GM18867 (cell line): ENCODE results near the gene LAMB4.

Source experiments
- ATAC-seq: cut with Tn5 transposase; IDR thresholded peaks from one replicate; pipeline ENCODE4 v1.9.1; 2021; ENCODE audit warnings: mild to moderate bottlenecking, moderate library complexity; ENCODE audit not compliant: unreplicated experiment

Gene LAMB4

DNA sequence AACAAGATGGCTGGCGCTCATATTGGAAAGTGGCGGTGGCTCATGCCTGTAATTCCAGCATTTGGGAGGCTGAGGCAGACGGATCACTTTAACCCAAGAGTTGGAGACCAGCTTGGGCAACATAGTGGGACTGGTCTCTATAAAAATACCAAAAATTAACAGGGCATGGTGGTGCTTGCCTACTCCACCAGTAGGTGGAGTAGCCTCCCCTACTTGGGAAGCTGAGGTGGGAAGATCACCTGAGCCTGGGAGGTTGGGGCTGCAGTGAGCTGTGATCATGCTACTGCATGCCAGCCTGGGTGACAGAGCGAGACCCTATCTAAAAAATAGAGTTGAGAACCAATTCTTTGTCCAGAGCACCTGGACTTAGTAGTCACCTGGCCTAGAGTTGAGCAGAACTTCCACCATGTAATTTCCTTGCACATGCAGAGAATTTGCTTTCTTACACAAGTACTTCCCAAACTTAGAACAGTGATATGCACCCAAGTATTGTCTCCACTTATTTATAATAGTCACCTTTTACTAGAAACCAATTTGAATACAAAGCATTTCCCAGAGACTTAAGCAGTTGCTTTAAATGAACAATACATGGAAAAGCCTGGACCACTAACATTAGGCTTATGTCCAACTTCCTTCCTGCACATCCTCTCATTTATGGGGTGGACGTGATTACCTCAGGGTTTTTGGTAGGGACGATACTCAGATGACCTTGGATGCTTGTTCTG is 15.9 kb downstream of the LAMB4 start:
- peak; percentile 87 for ATAC-seq

DNA sequence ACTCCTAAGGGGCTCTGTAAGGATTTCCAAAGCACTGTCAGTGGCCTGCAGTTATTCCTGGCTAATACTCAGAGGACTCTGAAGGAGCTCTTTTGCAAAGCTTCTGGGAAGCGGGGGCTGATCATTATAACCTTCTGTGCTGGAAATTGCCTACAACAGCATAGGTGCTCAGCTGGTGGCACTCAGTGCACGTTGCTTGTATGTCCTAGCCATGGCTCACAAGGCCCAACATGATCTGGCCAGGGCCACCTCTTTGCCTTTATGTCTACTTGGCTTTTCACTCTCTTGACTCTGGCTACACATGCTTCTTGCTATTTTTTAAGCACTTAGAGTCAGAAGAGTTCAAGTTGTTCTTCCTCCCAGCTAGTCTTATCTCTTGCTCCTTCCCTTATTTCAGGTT is 17.5 kb downstream of the LAMB4 start:
- ATAC-seq: no peak

DNA sequence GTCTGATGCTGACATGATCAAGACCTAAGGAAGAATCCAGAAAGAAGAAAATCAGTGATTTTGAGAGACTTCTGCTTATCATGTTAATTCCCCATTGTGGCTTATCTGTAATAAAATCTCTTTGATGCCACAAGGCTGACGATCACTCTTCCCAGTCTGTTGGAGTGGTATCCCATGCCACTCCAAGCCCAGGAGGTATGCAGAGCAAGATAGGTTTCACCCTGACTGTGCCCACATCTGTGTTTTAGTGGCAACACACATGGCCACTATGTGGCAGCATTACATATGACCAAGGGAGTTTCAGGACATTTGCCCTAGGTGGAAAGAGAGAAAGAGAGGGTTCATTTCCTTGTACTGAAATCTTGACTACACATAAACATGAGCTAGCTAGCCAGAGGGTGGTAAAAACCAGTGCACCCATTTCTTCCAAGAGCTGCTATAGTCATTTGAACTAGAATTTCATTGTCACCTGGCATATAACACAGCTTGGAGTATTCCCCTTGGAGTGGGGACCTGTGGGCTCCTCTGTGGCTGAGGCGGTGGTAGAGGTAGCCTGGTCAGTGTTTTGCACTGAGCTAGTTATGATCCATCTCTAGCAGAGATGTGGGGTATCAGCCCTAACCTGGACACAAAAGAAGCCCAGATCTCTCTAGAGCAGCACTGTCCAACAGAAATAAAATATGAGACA is 20.8 kb downstream of the LAMB4 start:
- peak; percentile 69 for ATAC-seq

DNA sequence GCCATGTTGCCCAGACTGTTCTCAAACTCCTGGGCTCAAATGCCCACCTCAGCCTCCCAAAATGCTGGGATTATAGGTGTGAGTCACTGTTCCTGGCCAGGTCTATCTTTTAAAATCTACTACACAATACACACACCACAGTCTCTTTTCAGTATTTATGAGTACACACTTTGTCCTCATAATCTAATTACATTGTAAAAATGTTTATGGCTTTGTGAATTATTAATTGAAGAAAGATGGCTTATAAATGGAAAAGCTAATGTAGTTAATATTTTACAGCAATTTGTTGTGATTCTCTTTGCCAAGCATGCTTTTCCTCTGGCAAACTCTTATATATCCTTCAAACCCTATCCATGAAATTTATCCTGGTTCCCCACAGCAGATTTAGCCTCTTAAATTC is 22.0 kb downstream of the LAMB4 start:
- no peak for ATAC-seq

DNA sequence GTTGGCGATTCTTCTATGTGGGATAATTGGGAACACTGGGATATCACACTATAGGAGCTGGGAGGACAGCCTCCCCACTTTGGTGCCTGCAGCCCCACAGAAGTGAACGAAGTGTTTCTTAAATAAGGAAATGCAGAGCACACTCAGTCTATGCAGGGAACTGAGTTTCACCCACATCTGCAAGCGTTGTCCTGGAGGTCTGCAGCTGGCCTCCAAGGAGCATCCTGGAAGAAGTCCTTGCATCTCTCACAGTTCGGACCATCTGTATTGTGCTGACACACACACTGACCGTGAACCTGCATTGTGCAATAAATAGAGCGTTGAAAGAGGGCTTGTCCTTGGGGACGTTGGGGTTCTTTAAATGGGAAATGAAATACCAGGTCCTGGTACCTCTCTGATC is 25.8 kb downstream of the LAMB4 start:
- ATAC-seq: no peak

DNA sequence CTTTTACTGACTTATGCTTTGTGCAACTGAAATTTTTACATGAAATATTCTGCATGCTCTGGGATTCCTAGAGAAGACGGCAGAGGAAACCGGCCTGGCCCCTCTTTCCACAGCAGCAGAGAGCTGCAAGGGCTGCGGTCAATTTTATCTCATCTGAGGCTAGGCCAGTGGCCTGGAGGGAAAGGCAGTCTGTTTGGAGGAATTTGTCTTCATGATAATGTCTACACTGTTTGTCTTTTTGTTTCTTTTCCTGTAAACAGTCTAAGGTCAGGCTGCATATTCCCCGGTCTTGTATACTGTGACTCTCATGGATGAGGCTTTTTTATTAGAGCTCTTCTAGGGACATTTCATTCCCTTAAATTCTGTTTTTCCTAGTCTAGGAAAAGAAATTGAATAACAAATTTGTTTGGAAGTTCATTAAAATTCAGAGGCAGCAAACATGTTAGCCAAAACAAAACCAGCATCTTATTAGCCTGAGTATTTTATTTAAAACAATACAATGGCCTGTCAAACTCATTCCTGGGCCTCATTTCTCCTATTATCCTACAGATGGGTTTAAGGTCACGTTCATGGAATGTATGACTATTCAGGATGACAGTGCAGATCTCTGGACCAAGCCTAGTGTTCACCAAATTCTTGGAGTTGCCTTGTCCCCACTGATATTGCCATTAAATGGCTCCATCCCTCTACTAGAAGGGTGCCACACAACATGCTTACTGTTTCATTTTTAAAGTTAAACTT is 26.4 kb downstream of the LAMB4 start:
- no peak for ATAC-seq

DNA sequence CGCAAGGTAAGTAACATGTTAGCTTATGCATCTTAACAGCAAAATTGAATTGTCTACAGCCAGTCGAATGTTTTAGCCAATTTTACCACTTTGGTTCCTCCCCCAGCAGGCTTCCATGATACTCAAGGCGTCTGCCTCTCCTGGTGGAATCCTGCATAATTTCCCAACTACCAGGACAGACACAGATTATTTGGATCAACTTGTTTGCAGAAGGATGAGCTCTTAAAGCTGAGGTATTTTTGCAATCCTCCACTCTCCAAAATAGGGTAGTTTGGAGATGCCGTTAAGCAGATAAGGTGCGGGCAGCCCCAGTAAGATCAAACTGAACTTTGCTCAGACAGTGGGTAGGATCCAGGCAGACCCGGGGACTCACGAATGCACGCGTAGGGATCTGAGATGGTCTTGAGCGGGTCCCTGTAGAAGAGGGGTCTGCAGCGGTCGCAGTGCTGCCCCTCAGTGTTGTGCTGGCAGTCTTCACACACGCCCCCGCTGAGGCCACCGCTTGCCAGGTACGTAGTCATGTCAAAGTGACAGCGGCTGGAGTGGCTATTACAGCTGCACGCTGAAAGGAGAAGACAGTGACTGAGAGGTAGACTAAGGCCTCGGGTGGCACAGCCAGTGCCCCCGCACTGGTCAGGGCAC is 27.4 kb downstream of the LAMB4 start:
- ATAC-seq: no peak

DNA sequence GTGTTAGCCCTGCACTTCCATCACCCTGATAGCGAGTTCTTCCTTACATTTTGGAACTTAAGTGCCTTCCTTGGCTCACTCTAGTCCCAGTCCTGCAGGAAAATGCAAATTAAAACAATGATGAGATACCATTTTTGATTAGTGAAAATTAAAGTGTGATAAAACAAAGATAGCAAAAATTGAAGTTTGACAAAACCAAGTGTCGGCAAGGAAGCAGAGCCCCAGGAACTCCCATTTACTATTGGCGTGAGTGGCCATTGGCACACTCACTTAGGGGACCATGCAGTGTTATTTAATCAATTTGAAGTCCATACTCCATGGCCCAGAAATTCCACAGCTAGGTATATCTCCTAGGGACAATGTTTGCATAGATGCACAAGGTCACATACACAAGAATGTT is 28.4 kb downstream of the LAMB4 start:
- no peak for ATAC-seq

DNA sequence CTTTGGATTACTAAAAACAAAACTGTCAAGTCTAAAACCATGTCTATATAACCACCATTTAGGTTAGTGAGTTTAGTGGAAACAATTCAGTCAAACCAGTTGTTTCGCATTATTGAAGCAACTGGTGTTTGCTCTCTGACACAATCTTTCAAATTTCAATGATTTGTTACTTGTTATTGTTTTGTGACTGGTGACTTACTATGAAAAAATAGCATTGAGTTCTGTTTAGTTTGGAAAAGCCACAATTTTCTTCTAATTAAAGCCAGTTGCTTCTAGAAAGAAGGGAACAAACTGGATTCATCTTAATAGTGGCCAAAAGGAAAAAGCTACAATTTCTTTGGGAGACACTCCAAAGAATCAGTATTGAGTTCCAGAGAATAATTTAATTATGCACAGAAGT is 30.4 kb downstream of the LAMB4 start:
- ATAC-seq: no peak

DNA sequence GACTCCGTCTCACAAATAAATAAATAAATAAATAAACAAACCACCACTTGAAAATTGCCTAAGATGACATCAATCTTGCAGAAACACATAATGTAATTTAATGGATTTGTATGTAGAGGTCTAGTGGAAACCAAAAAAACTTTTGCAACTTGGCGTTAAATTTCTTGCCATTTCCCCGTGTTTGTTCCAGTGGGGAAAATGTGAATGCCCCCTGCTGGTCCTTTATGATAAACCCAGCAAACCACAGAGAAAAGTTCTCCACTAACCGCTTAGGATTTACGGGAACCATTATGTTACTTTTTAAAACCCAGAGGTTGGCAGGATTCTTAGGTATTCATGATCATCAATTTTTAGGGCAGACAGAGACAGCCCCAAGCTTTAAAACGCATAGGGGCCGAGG is 32.5 kb downstream of the LAMB4 start:
- no peak for ATAC-seq

DNA sequence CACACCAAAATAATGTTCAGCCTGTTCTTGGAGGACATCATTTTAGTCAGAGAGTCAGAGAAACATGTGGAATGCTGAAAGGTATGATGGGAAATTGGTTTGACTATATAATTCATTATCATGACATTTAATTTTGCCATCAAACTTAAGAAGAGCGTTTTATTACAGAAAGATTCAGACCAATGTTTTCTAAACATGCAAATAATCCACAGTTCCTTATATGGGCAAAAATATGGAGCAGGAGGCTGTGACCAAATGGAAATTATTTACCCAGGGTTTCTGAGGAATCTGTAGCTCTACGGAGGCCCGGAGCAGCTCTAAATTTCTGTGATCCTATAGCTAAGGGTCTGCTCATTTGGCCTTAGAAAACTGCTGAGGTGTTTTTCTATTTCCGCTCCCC is 33.2 kb downstream of the LAMB4 start:
- no peak for ATAC-seq

DNA sequence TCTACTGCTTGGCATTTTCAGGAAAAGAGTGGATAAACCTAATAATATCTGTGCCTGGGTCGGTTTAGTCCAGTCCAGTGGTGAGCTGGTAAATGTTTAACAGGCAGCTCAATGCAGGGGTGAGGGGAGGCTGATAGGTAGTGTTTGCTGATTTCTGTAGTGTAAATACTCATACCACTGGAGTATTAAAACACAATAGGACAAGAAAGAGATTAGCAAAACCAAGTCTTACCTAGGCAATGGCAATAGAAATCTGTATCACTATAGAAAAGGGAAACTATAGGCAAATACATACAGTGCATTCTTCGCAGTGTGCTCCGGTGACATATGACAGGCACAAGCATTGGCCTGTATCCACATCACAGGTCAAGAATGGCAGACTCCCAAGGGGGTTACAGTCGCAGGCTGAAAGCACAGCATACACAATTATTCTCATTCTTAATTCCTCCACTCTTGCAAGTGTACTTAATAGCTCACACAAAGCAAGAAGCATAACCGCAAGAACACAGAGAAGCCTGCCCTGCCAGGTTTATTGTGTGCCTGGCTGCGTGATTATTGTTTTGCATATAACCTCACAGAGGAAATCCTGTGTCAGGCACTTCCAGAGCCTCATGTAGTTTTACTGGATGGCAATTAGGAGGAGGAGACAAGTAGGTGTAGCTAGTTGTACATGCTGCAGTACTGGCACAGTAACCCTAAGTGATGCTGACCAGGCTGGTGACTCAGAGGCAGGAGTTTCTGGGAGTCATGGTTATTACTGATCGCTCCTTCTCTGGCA is 35.0 kb downstream of the LAMB4 start:
- peak; percentile 48 for ATAC-seq

DNA sequence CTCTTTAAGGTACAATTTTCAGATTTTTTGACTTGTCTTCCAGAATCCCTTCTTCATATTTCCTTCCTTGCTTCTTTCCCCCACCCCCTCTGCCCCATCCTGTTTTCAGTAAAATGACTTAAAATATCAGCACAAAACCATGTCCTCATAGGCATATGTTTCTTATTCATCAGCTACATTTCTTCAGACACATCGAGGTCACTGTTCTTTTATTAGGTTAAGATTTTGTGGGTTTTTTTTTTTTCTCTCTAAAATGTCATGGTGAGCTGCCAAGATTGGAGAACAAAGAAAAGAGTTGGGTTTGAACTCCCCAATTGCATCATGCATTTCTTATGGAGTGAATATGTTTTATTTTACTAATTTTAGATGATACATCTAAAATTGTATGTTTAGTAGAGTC is 35.8 kb downstream of the LAMB4 start:
- no peak for ATAC-seq

DNA sequence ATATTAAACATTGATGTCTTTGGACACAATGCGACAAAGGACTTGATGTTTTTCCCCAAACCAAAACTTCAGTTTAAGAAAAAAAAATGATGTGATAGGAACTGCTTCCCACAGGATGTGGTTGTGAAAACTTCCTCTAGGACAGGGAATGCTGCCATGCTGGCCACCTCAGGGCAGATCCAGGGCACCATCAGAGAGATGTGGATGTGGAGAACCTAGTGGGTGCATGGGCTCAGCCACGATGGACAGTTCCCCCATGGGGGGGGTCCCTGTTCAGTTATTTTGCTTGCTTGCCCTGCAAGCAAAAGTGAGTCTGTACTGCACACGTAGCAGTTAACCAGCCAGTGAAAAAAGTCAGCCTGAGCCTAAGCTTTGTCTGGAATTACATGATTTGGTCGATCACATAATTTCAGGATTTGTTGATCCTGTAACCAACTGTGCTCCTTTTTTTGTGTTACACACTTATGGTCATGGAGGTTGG is 36.3 kb downstream of the LAMB4 start:
- no peak for ATAC-seq

DNA sequence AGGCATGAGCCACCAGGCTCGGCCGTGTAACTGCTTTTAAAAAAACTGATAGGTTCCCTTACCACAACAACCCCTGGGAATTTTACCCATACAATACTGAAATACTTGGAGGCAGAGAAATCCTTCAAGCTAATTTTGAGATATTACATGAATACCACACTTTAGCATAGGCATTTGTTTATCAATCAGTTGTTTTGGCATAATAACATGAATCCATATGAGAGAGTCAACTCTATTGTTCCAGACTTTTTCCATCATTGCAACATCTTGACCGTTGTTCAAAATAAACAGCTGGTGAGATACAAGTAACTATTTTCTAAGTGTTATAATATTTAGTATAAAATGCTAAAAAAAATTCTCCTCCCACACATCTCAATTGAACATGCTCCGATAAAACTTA is 36.8 kb downstream of the LAMB4 start:
- ATAC-seq: no peak

DNA sequence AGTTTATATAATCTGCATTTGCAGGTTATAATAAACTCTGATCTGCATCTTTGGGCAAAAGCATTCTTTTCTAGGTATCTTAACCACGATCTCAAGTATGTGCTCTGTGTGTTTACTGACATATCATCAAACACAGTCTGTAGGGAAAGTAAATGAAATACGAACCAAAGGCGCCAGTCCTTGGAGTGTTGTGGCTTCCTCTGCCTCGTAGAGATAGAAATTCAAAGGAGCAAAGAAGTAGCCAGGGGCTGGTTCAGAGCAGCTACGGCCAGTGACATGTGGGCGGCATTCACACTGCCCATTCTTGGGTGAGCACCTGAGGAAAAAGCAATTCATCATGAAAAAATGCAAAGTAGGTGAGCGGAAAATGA is 38.7 kb downstream of the LAMB4 start:
- no peak for ATAC-seq

DNA sequence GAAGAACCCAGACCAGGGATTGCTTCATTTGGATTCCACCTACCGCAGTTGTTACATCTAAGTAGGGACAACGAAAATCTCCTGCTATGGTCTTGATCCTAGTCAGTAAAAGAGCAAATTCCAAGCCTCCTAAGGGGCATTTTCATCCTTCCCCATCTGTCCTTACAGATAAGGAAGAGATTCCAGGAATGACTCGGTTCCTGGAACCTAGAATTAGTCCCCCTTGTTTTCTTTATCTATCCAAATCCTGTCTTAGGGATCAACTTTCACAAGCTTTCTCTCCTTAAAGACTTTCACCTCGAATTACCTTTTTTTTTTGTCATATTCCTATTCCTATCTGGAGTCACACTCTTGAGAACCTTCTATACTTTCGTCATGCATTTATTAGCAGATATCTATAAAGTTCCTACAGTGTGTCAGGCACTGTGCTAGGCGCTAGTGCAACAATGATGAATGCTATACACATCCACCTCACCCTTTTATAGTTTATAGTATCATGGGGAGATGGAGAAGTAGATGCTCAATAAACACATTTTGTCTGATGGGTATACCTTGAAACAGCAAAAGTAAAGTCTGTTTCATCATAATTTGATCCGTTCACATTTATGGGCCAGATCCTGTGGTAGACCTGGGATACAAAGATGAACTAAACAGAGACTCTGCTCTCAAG is 39.2 kb downstream of the LAMB4 start:
- ATAC-seq: no peak

DNA sequence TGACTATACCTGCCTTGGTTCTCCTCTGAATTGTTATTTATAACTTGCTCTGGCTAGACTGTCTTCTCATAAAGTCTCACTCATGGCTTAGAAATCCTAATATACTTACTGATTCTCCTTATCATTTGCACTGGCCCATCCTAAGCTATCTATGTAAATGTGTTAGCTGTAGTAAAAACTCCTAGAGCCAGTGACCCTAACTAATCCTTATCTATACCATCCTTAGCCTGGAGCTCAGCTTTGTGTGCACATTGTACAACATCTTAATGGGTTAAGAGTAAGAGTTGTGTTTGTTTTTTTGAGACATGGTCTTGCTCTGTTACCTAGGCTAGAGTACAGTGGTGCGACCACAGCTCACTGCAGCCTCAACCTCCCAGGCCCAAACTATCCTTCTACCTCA is 40.8 kb downstream of the LAMB4 start:
- no peak for ATAC-seq

DNA sequence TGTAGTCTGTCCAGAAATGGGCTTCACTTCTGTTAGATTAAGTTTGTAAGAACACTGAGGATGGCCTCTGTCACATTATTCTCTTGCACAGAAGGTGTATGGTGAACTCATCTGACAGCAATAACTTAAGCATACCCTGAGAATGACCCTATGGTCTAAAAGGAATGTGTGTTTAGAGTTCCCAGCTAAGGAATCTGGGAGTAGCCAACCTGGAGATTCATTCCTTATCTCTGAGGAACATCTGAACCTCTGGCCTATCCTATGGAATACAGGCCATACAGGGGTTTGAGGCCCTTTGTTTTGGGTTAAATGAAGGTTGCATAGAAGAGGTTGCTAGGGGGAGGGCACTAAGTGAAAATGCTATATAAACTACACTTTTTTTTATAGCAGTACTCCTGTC is 41.4 kb downstream of the LAMB4 start:
- ATAC-seq: no peak

DNA sequence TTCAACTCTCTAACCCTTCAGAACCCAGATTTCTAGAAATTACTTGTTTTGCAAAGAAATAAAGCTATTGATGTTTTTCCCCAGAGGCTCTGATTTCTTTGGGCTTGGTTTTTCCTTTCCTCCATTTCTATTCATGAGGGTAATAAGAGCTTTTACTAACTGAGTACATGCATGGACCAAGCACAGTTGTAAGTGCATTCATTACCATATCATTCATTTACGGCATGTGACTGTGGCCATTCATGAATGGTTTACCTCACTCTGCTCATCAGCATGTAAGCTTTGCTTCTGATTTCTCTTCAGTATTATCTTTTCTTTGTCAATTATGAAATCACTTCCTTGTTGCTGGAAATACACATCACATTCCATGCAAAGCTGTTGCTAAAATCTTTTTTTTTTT is 42.4 kb downstream of the LAMB4 start:
- no peak for ATAC-seq
